ENCODE data around the gene XRCC3.

XRCC3 gene

DNA sequence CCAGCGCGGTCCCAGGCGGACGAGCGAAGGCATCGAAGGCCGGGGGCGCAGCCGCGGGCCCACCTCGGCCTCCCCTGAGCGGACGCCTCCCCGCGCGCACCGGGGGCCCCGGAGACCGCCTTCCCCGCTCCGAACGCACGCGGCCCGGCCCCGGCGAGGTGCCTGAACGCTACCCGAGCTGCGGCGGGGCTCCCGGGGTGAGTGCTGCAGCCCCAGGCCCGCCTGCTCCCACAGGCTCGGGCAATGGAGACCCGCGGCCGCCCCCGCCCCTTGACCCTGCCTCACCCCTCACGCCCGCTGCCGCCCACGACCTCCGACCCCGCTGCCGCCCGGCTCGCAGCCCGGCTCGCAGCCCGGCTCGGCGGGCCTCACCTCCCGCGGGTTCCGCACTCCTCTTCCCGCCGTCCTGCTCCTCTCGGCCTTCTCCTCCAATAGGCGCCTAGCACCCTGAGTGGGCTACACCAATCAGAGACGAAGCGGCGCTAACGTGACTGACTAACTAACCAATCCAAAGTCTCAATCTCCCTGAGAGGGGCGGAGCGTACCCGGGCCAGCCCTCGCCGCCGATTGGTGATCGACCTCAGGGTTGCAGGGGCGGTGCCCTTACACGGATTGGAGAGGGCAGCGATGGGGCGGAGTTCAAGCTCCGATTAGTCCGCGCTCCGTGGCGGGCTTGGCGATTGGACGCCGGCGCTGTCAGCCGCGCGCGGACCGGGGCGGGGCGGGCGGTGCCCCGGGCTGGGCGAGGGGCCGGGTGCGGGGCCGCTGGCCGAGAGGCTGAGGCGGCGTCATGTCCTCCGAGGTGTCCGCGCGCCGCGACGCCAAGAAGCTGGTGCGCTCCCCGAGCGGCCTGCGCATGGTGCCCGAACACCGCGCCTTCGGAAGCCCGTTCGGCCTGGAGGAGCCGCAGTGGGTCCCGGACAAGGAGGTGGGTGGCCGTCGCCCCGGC is at the start of gene XRCC3, which contains the start of gene ZFYVE21:
TSS of gene XRCC3 (minus strand) at position 400 of the 949 bp plus-strand sequence. CDS start 4,364 bp downstream, outside the sequence.
TSS of gene ZFYVE21 (plus strand) at position 759 of the 949 bp plus-strand sequence. CDS start at position 791, 32 bp downstream.
- peak; percentile 100 for DNase-seq

DNA sequence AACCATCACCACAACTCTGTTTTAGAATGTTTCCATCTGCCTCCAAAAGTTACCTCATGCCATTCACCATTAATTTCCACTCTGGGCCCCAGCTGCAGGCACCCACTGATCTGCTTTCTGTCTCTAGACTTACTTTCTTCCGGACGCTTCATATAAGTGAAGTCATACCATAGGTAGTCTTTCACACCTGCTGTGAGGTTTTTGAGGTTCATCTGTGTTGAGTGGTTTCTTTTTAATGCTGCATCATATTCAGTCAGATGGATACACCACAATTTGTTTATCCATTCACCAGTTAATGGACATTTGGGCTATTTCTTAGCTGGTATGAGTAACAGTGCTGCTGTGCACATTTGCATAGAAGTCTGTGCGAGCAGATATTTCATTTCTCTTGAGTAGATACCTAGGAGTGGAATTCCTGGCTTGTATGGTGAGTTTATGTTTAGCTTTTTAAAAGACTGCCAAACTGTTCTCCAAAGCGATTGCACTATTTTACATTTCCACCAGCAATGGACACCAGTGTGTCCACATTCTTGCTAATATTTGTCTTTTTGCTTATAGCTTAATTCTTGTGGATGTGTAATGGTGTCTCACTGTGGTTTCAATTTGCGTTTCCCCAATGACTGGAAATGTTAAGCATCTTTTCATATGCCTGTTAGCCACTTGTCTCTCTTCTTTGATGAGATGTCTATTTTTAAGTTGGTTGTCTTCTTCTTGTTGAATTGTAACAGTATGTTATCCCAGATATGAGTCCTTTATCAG is 48.7 kb upstream of the XRCC3 start:
- DNase-seq: no peak

- no peak for DNase-seq
These were observed 47.3 kb upstream of the XRCC3 start for GRCh38 chr14:103762541-103762940.

DNA sequence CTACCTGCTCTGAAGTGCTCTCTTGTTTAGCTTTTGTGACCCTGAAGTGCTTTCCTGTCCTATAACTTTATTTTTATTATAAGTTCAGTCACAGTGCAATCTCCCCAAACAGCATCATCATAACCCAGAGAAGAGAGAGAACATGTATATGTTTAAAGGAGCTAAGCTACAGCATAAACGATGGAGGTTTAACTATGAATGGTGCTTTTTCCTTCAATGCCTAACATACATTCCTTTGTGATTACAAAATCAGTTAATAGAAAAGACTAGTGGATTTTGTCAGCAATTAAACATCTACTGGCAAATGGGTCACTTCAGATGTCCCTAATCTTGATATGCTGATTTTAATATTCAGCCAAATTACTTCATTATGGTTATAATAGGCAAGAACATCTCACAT is 46.8 kb upstream of the XRCC3 start:
- DNase-seq: no peak

DNA sequence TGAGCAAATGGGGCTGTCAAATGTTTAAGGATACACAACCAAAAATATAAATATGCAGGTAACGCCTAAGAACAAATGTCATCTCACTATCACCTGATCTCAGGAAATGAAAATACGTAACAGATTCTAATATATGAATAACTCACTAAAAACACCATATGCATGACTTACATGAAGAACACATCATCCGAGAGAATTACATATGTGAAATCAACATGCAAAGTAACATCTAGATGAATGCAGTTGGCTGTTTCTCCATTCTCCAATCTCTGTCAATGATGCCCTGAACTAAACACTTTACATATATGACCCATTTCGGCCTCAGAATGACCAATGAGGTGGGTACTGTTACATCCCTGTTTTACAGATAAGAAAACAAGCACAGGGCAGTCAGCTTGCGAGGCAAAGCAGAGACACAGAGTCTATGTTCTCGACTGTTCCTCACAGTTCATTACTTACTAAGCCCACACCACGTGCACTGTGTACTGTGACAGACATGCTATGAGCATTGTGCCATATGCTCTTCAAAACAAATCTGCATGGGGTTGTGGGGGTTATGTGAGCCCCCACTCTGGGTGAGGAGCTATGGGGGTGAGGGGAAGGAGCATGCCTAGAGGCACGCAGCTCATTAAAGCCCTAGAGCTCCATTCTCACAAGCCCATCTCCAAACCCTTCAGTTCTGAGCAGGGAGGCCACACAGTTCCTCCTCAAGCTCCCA is 43.0 kb upstream of the XRCC3 start:
- DNase-seq: no peak

- DNase-seq: no peak
These were observed 39.8 kb upstream of the XRCC3 start for GRCh38 chr14:103755060-103755459.

DNA sequence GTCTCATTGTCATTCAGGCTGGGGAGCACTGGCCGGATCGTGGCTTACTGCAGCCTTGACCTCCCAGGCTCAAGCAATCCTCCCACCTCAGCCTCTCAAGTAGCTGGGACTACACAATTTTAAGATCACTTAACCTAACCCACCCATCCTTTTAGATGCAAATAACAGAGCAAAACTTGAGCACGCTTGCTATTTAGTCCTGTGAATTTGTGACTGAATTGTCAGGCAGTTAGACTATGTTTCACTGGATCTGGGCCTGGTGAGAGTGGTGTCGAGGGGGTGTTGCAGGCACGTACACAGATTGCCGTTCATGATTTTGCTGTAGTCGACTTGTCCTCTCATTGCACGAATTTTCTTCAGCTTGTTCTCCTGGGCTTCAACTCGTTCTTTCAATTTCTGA is 38.5 kb upstream of the XRCC3 start:
- no peak for DNase-seq

- no peak for DNase-seq
These were observed 34.6 kb upstream of the XRCC3 start for GRCh38 chr14:103749860-103750259.

DNA sequence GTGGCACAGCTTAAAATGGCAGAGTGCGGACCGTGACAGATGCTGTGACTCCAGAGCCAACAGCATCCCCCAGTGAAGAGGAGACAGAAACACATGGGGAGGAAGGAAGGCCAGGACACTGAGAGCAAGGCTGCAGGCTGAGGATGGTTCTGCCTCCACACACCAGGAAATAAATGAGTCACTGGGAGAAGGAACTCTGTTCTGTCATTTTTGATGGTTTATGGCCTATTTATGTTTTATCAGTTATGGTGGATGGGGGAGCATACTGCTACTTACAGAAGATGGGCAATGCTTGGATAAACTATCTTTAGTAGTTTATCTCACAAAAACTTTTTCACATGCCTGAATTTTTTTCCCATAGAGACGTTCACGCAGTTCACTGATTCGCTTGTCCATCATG is 34.2 kb upstream of the XRCC3 start:
- no peak for DNase-seq

- peak; percentile 23 for DNase-seq
These were observed 33.2 kb upstream of the XRCC3 start for GRCh38 chr14:103748534-103748857.

GRCh38 chr14:103746701-103747100 is 31.4 kb upstream of the XRCC3 start:
- DNase-seq: no peak

DNA sequence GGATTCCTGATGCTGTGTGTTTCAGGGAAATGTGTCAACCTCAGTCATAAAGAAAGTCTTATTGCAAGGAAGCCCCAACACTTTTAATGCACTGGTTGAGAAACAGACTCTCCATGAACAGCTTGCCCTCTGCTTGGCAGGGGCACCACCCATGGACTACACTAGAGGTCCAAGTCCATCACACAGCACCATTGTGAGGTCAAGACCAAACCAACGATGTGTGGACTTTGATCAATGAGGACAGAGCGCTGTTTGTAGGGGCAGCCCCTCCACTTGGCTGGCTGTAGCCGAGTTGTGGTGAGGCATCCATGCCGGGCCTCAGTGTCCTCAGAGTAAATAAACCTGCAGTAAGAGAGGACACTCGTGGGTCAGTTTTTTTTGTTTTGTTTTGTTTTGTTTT is 30.2 kb upstream of the XRCC3 start:
- no peak for DNase-seq

DNA sequence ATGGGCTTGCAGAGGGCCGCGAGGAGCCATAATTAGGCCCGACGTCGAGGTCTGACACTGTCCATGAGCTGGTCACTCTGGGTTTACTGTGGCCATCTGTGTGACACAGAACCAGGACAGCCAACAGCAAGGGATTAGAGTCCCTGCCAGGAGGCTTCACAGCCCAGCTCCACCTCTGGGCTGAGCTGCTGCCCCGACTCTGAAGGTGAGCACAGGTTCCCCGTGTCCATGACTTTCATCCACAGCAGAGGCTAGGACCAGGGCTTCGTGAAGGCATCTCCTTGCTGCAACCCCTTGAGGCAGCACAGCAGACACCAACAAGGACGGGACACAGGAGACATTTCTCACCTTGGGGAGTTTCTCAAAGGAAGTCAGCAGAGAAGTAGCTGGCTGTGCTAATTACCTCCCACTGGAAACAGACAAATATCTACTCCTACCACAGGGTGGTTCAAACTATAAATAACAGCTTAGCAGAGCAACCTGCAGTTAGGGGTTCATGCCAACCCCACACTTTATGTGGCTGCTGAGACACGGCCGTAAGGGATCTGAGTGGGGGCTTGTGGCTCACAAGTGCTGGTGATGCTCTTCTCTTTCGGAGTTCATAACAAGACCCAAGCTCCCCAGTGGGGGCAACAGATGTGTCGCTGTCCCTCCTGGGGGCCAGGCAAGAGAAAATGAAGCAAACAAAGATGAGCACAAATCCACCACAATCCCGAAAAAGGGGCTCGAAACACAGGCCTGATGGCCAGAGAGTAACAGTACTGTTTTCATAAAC is 29.6 kb upstream of the XRCC3 start:
- no peak for DNase-seq

- DNase-seq: no peak
These were observed 28.4 kb upstream of the XRCC3 start for GRCh38 chr14:103743691-103744090.

DNA sequence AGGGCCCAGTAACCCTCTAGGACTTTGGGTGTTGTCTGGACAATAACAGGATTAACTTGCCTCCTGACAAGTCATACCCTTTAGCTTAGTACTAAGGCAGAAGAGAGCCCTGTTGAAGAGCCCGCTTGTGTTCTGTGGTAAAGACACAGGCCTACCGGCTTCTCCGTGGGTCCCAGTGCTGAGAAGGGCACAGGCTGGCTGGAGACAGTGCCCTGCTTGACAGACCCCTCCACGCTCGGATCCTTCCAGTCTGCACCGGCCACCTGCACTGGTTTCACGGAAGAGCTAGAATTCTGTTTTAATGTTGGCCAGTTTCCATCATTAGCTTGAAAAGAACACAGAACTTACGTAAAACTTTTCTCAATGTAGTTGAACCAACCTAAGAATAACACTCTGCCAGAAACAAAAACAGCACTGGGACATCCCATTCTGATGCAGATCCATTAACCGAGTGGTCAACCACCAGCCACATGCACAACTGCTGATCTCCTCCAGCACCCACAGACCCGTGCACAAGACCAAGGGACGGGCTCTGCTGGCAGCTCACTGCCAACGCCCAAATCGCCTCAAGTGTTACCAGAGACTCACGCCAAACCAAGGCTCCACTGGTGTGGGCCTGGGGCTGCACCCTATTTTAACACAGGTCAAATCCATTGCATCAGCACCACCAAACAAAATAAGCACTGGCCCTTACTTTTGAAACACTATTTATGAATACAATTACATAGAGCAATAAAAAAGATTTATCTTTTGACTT is 27.4 kb upstream of the XRCC3 start:
- no peak for DNase-seq

DNA sequence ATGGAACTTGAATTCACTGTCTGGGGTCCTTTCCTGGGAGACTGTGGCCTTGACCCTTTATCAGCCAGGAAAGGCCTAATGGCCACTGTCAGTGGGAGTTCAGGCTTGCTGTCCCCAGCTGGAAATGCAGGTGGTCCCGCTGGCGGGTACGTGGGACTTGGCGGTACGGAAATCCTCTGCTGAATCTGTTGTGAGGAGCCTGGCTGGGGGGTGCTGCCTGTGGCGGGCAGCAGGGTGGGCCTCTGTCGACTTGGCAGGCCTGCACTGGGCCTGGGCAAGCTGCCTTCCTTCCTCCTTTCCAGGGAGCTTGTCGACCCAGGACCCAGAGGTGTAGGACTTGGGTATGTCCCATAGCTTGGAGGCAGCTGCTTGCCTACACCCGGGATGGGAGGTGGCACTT is 26.6 kb upstream of the XRCC3 start:
- no peak for DNase-seq

DNA sequence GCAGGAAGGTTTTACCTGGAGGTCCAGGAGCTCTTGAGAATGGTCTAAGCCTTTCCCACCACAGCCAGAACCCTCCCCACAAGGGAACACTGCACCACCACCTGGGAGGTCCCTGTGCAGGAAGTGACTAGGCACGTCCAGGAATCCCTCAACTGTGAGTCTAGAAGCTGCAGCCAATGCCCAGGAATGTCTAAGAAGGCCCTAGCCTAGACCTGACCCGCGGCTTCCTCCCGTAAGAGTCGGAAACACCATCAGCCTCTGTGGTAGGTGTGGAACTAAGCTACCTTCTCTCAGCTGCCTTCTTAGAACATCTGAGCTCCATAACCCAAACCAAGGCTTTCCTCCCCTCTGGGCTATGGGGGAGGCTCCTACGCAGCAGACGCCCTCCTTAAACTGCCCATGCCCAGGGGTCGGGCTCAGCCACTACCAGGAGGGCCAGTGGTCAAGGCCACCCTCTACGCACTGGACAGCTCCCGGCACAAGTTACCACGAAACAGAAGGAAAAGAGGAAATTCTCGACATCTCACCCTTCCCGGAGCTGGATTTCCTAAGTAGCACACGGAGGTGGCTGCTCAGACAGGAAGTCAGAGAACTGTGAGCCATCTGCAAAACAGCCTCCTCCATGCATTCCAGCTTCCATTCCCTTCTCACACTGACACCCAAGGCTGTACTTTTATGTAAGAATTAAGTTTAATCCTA is 25.9 kb upstream of the XRCC3 start:
- DNase-seq: no peak

DNA sequence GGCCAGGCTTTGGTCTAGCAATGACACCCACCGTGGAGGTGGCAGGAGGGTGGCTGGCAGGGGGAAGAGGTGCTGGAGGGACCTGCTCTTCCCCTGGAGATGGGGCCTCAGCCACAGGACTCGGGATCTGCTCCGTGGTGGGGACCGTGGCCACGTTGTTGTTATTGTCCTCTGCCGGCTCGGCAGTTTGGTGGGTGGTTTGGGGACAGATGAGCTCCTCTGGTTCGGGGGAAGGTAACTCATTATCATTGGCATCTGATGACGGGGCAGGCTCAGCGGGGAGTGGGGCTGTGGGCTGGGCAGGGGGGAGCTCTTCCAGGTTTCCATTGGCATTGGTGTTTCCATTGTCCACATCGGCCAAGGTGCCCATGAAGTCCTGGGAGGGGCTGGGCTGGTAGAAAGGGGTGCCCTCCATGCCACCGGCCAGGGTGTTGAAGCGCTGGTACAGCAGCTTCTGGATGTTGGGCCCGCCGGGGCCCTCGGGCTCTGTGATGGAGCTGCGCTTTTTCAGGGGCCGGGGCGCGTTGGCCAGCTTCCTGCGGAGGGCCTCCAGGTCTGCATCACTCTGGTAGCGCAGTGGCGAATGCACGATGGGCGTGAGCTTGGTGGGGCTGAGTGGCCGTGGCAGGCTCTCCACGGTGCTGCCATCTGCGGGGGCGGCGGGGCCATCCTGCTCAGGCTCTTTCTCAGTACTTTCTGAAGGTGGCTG is 24.7 kb upstream of the XRCC3 start:
- no peak for DNase-seq

DNA sequence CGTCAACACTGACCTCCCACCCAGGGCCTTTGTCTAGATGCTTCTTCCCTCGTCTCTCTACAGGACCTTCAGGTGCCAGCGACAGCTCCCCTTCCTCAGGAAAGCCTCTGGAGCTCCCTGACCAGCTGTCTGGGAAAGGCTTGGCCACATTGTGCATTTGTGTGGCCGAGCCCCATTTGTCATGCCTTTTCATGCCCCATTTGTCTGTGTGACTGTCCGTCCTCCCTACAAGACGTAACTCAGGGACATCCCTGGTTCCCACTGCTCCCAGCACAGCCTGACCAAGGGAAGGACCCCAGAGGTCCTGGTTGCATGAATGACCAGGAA is 24.2 kb upstream of the XRCC3 start:
- DNase-seq: no peak

DNA sequence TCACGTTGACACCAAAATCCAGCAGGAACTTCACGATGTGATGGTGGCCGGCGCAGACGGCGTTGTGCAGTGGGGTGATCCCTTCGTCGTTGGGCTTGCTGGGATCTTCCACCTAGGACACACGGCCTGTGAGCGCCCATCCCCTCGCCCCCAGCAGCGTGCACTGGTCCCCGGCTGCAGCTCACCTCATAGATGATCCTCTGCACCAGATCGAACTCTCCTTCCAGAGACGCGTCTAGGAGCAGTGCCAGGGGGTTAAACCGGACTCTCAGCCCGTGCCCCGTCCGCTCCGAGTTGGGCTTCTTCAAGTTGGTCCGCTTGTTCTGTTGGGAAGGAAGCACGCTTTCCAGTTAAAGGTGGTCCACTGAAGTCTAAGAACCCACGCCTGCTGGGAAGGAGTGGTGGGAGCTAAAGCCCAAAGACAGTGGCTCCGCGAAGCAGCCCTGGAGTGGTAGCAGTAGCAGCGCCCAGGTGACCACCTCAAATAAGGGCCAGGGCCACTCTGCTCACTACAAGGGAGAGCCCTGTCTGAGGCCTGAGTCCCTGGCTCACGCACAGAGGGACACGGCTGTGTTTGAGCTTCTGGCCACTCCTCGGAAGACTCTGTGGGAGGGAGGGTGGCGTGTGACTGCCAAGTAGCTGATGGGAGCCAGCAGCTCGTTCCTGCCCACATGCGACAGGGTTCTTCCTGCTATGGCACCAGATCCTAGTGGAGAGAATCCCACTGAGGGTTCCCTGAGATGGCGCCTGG is 23.6 kb upstream of the XRCC3 start:
- no peak for DNase-seq

Measured in activated CD4-positive, alpha-beta T cell treated with anti-CD3 and anti-CD28 coated beads, Interleukin-2, amount 50 U/mL, for 1 hour (primary cell).